Esophagus muscularis mucosa (tissue), 4 donors: ENCODE data around the gene C9orf72. TPM values are rescaled to one million over a fixed set of nuclear protein-coding genes. Genes with fewer than 3 reads are reported as not detected.
"Not testable (repeated sequence)": the region's sequence is repeated elsewhere in the genome, so short reads cannot be mapped to it uniquely, and the experiment has no call there.

Experiments
- DNase-seq: peaks from one replicate; pipeline ENCODE4 v3.0.0-alpha.2; 2017; ENCODE audit errors: extremely low spot score
- H3K27ac ChIP-seq, 4 donors: fragments of 200-600 bp; sonication (generic); replicated peaks in 1 of 4; 1 replicate in 3 of 4; 2 replicates in 1 of 4; pipeline ENCODE4 v1.5.1; 2016 to 2019; ENCODE audit warnings: mild to moderate bottlenecking in 1 of 4
- H3K27me3 ChIP-seq, 4 donors: fragments of 200-600 bp; sonication (generic); one replicate each; pipeline versions ENCODE4 v1.5.1 to v1.6.0; 2016 to 2019
- H3K36me3 ChIP-seq, 4 donors: fragments of 200-600 bp; sonication (generic); one replicate each; pipeline ENCODE4 v1.5.1; 2016 to 2019
- H3K4me1 ChIP-seq, 4 donors: fragments of 200-600 bp; sonication (generic); one replicate each; pipeline ENCODE4 v1.5.1; 2016 to 2019
- H3K4me3 ChIP-seq, 4 donors: fragments of 200-600 bp; sonication (generic); 1 replicate in 2 of 4; 2 replicates in 2 of 4; pipeline ENCODE4 v1.5.1; 2016 to 2019; ENCODE audit warnings: mild to moderate bottlenecking in 4 of 4, moderate library complexity in 1 of 4
- H3K9me3 ChIP-seq, 4 donors: fragments of 200-600 bp; sonication (generic); 1 replicate in 3 of 4; 2 replicates in 1 of 4; pipeline ENCODE4 v1.5.1; 2016 to 2019
- CTCF ChIP-seq, 3 experiments: fragments of 200-600 bp in 2 of 3; fragments of 450-650 bp in 1 of 3; sonication (generic) in 2 of 3; IDR thresholded peaks; one replicate each; pipeline ENCODE4 v1.5.1; 2017 to 2019; ENCODE audit warnings: antibody characterized with exemption in 3 of 3, mild to moderate bottlenecking in 2 of 3, moderate library complexity in 1 of 3
- EP300 ChIP-seq: sonication (generic); formaldehyde crosslinking; IDR thresholded peaks from one replicate; pipeline ENCODE4 v1.6.1; 2017; ENCODE audit warnings: antibody characterized with exemption
- POLR2A ChIP-seq: fragments of 450-650 bp; IDR thresholded peaks from one replicate; pipeline ENCODE4 v1.6.1; 2017; ENCODE audit warnings: antibody characterized with exemption, moderate library complexity, mild to moderate bottlenecking, low read depth
- POLR2AphosphoS5 ChIP-seq, 2 donors: sonication (generic); formaldehyde crosslinking; IDR thresholded peaks; one replicate each; pipeline ENCODE4 v1.6.1; 2017; ENCODE audit warnings: antibody characterized with exemption in 2 of 2
- WGBS: methylation state at CpG from one replicate; pipeline ENCODE4 v1.1.5; 2018; 5-methylcytosine and 5-hydroxymethylcytosine counted together
- intact Hi-C: fragments of 100-400 bp; cut with DNase I; formaldehyde crosslinking; loops from one replicate; pipeline ENCODE4 v1.15.1; 2023
- total RNA-seq, 4 donors: library from RNA; depleted of rRNA; stranded (reverse); fragments of >200 nt; gene quantifications; one replicate each; pipeline versions ENCODE4 v1.1.0 to v1.2.1, GENCODE V29; 2016

Gene C9orf72
- total RNA-seq, 4 donors from 2014 or later, result 11.5 to 20.5 (median 14.6) TPM

- TF ChIP-seq POLR2AphosphoS5 (IDR thresholded peaks at IDR 0.05) (no peak), POLR2A (no peak), EP300 (no peak), CTCF (IDR thresholded peaks at IDR 0.05) (no peak)
- WGBS, result 85% methylated on average over 9 of the region's 11 CpGs
Measured at GRCh38 chr9:27614551-27614950, 41.3 kb upstream of the C9orf72 start.

GRCh38 chr9:27612036-27612435, 38.8 kb upstream of the C9orf72 start:
- WGBS, result 89% methylated on average over 4 of the region's 4 CpGs
- intact Hi-C loops, DNase-seq, H3K27ac ChIP-seq, H3K36me3 ChIP-seq, H3K4me3 ChIP-seq, H3K4me1 ChIP-seq, H3K9me3 ChIP-seq: not testable (repeated sequence)
- H3K27me3 ChIP-seq, result peaks cover 0 to 11% (median 0%) of the 10 kb centered on the region in 4 donors

More at GRCh38 chr9:27614551-27614950, 41.3 kb upstream of the C9orf72 start:
- peaks cover 0 to 11% (median 0%) of the 10 kb centered on the region in 4 donors for H3K27me3 ChIP-seq
- no peak overlapping the region for H3K4me3 ChIP-seq
- no peak for DNase-seq
- intact Hi-C loops, result no loop called here
- H3K9me3 ChIP-seq, result no peaks in the 10 kb centered on the region
- H3K36me3 ChIP-seq, result no peaks in the 10 kb centered on the region
- H3K4me1 ChIP-seq, result no peaks in the 10 kb centered on the region
- H3K27ac ChIP-seq, result no peak overlapping the region

GRCh38 chr9:27610622-27611021, 37.3 kb upstream of the C9orf72 start:
- no peak for DNase-seq
- Histone ChIP-seq H3K27ac (no peak overlapping the region), H3K4me1 (no peaks in the 10 kb centered on the region), H3K9me3 (no peaks in the 10 kb centered on the region), H3K27me3 (peaks cover 0 to 11% (median 0%) of the 10 kb centered on the region in 4 donors), H3K36me3 (no peaks in the 10 kb centered on the region), H3K4me3 (no peak overlapping the region)
- 85% methylated on average over 7 of the region's 19 CpGs for WGBS
- intact Hi-C loops, result no loop called here
- no peak for TF ChIP-seq CTCF (IDR thresholded peaks at IDR 0.05)
- TF ChIP-seq EP300, result no peak
- TF ChIP-seq POLR2A, result no peak
- TF ChIP-seq POLR2AphosphoS5 (IDR thresholded peaks at IDR 0.05), result no peak

GRCh38 chr9:27602954-27603353, 29.7 kb upstream of the C9orf72 start:
- H3K4me3 ChIP-seq, result no peak overlapping the region
- TF ChIP-seq CTCF (IDR thresholded peaks at IDR 0.05) (no peak), EP300 (no peak), POLR2A (no peak), POLR2AphosphoS5 (IDR thresholded peaks at IDR 0.05) (no peak)
- H3K9me3 ChIP-seq, result no peaks in the 10 kb centered on the region
- WGBS, result 84% methylated on average over 4 of the region's 4 CpGs
- DNase-seq, result no peak
- H3K36me3 ChIP-seq, result no peaks in the 10 kb centered on the region
- H3K27me3 ChIP-seq, result no peaks in the 10 kb centered on the region
- intact Hi-C loops, result no loop called here
- no peaks in the 10 kb centered on the region for H3K4me1 ChIP-seq
- no peak overlapping the region for H3K27ac ChIP-seq

GRCh38 chr9:27602142-27602861, 29.0 kb upstream of the C9orf72 start:
- H3K4me1 ChIP-seq, result no peaks in the 10 kb centered on the region
- no peaks in the 10 kb centered on the region for H3K9me3 ChIP-seq
- DNase-seq, result no peak
- TF ChIP-seq CTCF (IDR thresholded peaks at IDR 0.05) (no peak), POLR2A (no peak), EP300 (no peak), POLR2AphosphoS5 (IDR thresholded peaks at IDR 0.05) (no peak)
- 68% methylated on average over 6 of the region's 6 CpGs for WGBS
- no peak overlapping the region for H3K4me3 ChIP-seq
- no peaks in the 10 kb centered on the region for H3K36me3 ChIP-seq
- no peaks in the 10 kb centered on the region for H3K27me3 ChIP-seq
- H3K27ac ChIP-seq, result no peak overlapping the region
- intact Hi-C loops, result no loop called here
